H1 (cell line): Measurements from ENCODE around the gene GTPBP1. TPM values are rescaled to one million over a fixed set of nuclear protein-coding genes. Genes with fewer than 3 reads are reported as not detected.

ENCODE experiments used
- CTCF ChIA-PET: fragments of 300-600 bp; sonication (Branson Sonifier 250); formaldehyde crosslinking; loops from one replicate; lab custom pipeline; 2021; ENCODE audit not compliant: partially characterized antibody; lab: Charles Lee
- POLR2A ChIA-PET: fragments of 300-600 bp; sonication (Branson Sonifier 250); formaldehyde crosslinking; loops from one replicate; lab custom pipeline; 2021; ENCODE audit warnings: inconsistent platforms; ENCODE audit not compliant: partially characterized antibody; lab: Charles Lee
- DNase-seq, 2 experiments: peaks; one replicate each; pipeline versions ENCODE4 v3.0.0 to v3.0.0-alpha.2; 2010 to 2022; ENCODE audit warnings: low spot score in 2 of 2, low read depth in 1 of 2, mixed read lengths in 1 of 2
- FAIRE-seq: peaks from 2 replicates; lab custom pipeline; 2011; peaks lifted over from hg19 to GRCh38; lab: Jason Lieb, UNC
- H2AFZ ChIP-seq: 2 replicates; pipeline ENCODE4 v1.8.1; 2012; ENCODE audit warnings: low read length, inconsistent platforms
- H2AK5ac ChIP-seq: 2 replicates; pipeline ENCODE4 v1.6.1; 2013; ENCODE audit warnings: low read depth, low read length
- H2BK120ac ChIP-seq: replicated peaks from 2 replicates; pipeline ENCODE3; 2013; ENCODE audit warnings: low read depth, low read length, inconsistent platforms
- H2BK12ac ChIP-seq: 2 replicates; pipeline ENCODE4 v1.6.1; 2013; ENCODE audit warnings: low read depth, low read length
- H2BK15ac ChIP-seq: 2 replicates; pipeline ENCODE4 v1.6.1; 2013; ENCODE audit warnings: low read length
- H2BK20ac ChIP-seq: 2 replicates; pipeline ENCODE4 v1.6.1; 2013; ENCODE audit warnings: low read length
- H2BK5ac ChIP-seq: 2 replicates; pipeline ENCODE4 v1.6.1; 2013; ENCODE audit warnings: low read depth, low read length
- H3K14ac ChIP-seq: 2 replicates; pipeline ENCODE4 v1.6.1; 2013; ENCODE audit warnings: inconsistent platforms; ENCODE audit not compliant: insufficient read length
- H3K18ac ChIP-seq: 2 replicates; pipeline ENCODE4 v1.6.1; 2013; ENCODE audit warnings: low read length; ENCODE audit errors: extremely low read depth
- H3K23ac ChIP-seq: 2 replicates; pipeline ENCODE4 v1.6.1; 2013; ENCODE audit warnings: inconsistent platforms; ENCODE audit not compliant: insufficient read length
- H3K23me2 ChIP-seq: 2 replicates; pipeline ENCODE4 v1.6.1; 2013; ENCODE audit warnings: low read depth, low read length
- H3K27ac ChIP-seq: 2 replicates; pipeline ENCODE4 v1.6.1; 2011; ENCODE audit warnings: low read depth, low read length, inconsistent platforms
- H3K27me3 ChIP-seq, 4 experiments: replicated peaks in 1 of 4; 1 replicate in 1 of 4; 2 replicates in 3 of 4; pipeline versions ENCODE4 v1.6.1 to v1.8.1; 2011 to 2013; ENCODE audit warnings: low read length in 3 of 4, mild to moderate bottlenecking in 3 of 4, inconsistent platforms in 2 of 4, mixed read lengths in 2 of 4, moderate library complexity in 1 of 4; ENCODE audit not compliant: control insufficient read depth in 3 of 4, insufficient read depth in 3 of 4; ENCODE audit errors: extremely low read depth in 1 of 4
- H3K36me3 ChIP-seq, 4 experiments: 2 replicates each; pipeline versions ENCODE4 v1.6.1 to v1.8.1; 2011 to 2013; ENCODE audit warnings: mild to moderate bottlenecking in 4 of 4, low read length in 3 of 4, moderate library complexity in 2 of 4, control low read depth in 1 of 4, inconsistent platforms in 1 of 4; ENCODE audit not compliant: insufficient read depth in 4 of 4, control insufficient read depth in 2 of 4
- H3K4ac ChIP-seq: replicated peaks from 2 replicates; pipeline ENCODE3; 2013; ENCODE audit warnings: low read length, low read depth, mixed read lengths, inconsistent platforms; ENCODE audit not compliant: insufficient read length
- H3K4me1 ChIP-seq, 4 experiments: replicated peaks in 1 of 4; 1 replicate in 1 of 4; 2 replicates in 3 of 4; pipeline versions ENCODE4 v1.6.1 to v1.8.1; 2011 to 2013; ENCODE audit warnings: low read length in 3 of 4, inconsistent platforms in 2 of 4, mixed read lengths in 1 of 4; ENCODE audit not compliant: insufficient read depth in 4 of 4, control insufficient read depth in 3 of 4
- H3K4me2 ChIP-seq, 2 experiments: 2 replicates each; pipeline versions ENCODE4 v1.6.1 to v1.8.1; 2011 to 2013; ENCODE audit warnings: low read depth in 2 of 2, low read length in 2 of 2, control low read depth in 1 of 2, inconsistent platforms in 1 of 2, mild to moderate bottlenecking in 1 of 2; ENCODE audit not compliant: insufficient read depth in 1 of 2
- H3K4me3 ChIP-seq, 4 experiments: fragments of 200-600, 300-600 bp in 1 of 4; sonication (generic), shearing (Covaris generic), sonication (Bioruptor Twin) in 1 of 4; 2 replicates each; pipeline versions ENCODE4 v1.5.1 to v1.8.1; 2011 to 2016; ENCODE audit warnings: low read length in 4 of 4, low read depth in 3 of 4, control low read depth in 2 of 4, inconsistent platforms in 2 of 4, mild to moderate bottlenecking in 2 of 4, mixed read lengths in 1 of 4, moderate library complexity in 1 of 4; ENCODE audit not compliant: insufficient read depth in 2 of 4; ENCODE audit errors: extremely low read depth in 1 of 4
- H3K56ac ChIP-seq: replicated peaks from 2 replicates; pipeline ENCODE3; 2013; ENCODE audit warnings: low read depth, mild to moderate bottlenecking, mixed read lengths, low read length, inconsistent platforms; ENCODE audit not compliant: insufficient read length
- H3K79me1 ChIP-seq: 2 replicates; pipeline ENCODE4 v1.6.1; 2013; ENCODE audit warnings: low read depth, low read length, control low read depth
- H3K79me2 ChIP-seq, 2 experiments: 2 replicates each; pipeline versions ENCODE4 v1.6.1 to v1.8.1; 2012 to 2013; ENCODE audit warnings: low read length in 2 of 2, mild to moderate bottlenecking in 2 of 2, inconsistent platforms in 1 of 2; ENCODE audit not compliant: insufficient read depth in 2 of 2, control insufficient read depth in 1 of 2
- H3K9ac ChIP-seq, 4 experiments: replicated peaks in 1 of 4; 1 replicate in 1 of 4; 2 replicates in 3 of 4; pipeline versions ENCODE4 v1.6.1 to v1.8.1; 2011 to 2013; ENCODE audit warnings: low read depth in 3 of 4, low read length in 3 of 4, control low read depth in 2 of 4, mild to moderate bottlenecking in 2 of 4, moderate library complexity in 2 of 4, inconsistent platforms in 1 of 4; ENCODE audit errors: extremely low read depth in 1 of 4
- H3K9me3 ChIP-seq, 2 experiments: 2 replicates each; pipeline versions ENCODE4 v1.6.1 to v1.8.1; 2012 to 2013; ENCODE audit warnings: mild to moderate bottlenecking in 2 of 2, moderate library complexity in 2 of 2, control low read depth in 1 of 2, inconsistent platforms in 1 of 2, low read depth in 1 of 2, low read length in 1 of 2, mixed read lengths in 1 of 2; ENCODE audit not compliant: insufficient read depth in 2 of 2
- H4K20me1 ChIP-seq, 2 experiments: replicated peaks in 1 of 2; 2 replicates each; pipeline versions ENCODE3 to v1.8.1; 2011 to 2013; ENCODE audit warnings: inconsistent platforms in 2 of 2, low read length in 2 of 2, mild to moderate bottlenecking in 1 of 2; ENCODE audit not compliant: insufficient read depth in 2 of 2, control insufficient read depth in 1 of 2
- H4K5ac ChIP-seq: 2 replicates; pipeline ENCODE4 v1.6.1; 2013; ENCODE audit warnings: low read length, low read depth, mixed read lengths, inconsistent platforms; ENCODE audit not compliant: insufficient read length
- H4K8ac ChIP-seq: 2 replicates; pipeline ENCODE4 v1.8.0; 2013; ENCODE audit warnings: mild to moderate bottlenecking, moderate library complexity, low read length, inconsistent platforms; ENCODE audit not compliant: insufficient read depth; ENCODE audit errors: extremely low read depth
- H4K91ac ChIP-seq: replicated peaks from 2 replicates; pipeline ENCODE3; 2013; ENCODE audit warnings: low read length, mixed read lengths, inconsistent platforms; ENCODE audit not compliant: insufficient read length
- ASH2L ChIP-seq: fragments of 200-600, 300-600 bp; sonication (generic); IDR thresholded peaks from one replicate; pipeline ENCODE4 v1.7.1; 2017; ENCODE audit warnings: low read length
- CREB1 ChIP-seq: IDR thresholded peaks from 2 replicates; pipeline ENCODE4 v1.6.1; 2012; ENCODE audit warnings: inconsistent platforms
- EP300 ChIP-seq, 2 experiments: IDR thresholded peaks; 1 replicate in 1 of 2; 2 replicates in 1 of 2; pipeline ENCODE4 v1.6.1; 2011 to 2012; ENCODE audit warnings: low read depth in 2 of 2, low read length in 2 of 2, mild to moderate bottlenecking in 2 of 2, borderline replicate concordance in 1 of 2, inconsistent platforms in 1 of 2, moderate library complexity in 1 of 2
- FOSL1 ChIP-seq: IDR thresholded peaks from 2 replicates; pipeline ENCODE4 v1.6.1; 2011; ENCODE audit warnings: mild to moderate bottlenecking, low read depth, low read length, moderate library complexity; ENCODE audit not compliant: insufficient read depth
- NANOG ChIP-seq: IDR thresholded peaks from 2 replicates; pipeline ENCODE4 v1.6.1; 2011; ENCODE audit warnings: low read length, low read depth, mild to moderate bottlenecking, inconsistent platforms; ENCODE audit not compliant: insufficient read depth, poor library complexity, severe bottlenecking
- RFX5 ChIP-seq: IDR thresholded peaks from 2 replicates; pipeline ENCODE4 v1.6.1; 2011; ENCODE audit warnings: low read depth, low read length, improper control_type of control experiment, borderline replicate concordance
- SUZ12 ChIP-seq: fragments of 200-600 bp; sonication (generic); IDR thresholded peaks from 2 replicates; pipeline ENCODE4 v1.6.1; 2012; ENCODE audit warnings: mild to moderate bottlenecking, inconsistent platforms, low read length, moderate library complexity, mixed read lengths
- TEAD4 ChIP-seq: IDR thresholded peaks from 2 replicates; pipeline ENCODE4 v1.6.1; 2012; ENCODE audit warnings: low read depth, low read length, inconsistent platforms, mixed read lengths
- WGBS, 2 experiments: shearing (Covaris generic) in 1 of 2; methylation state at CpG; one replicate each; pipeline versions ENCODE4 v1.1.6 to v1.1.7; 2013 to 2015; ENCODE audit warnings: low lambda C conversion rate in 2 of 2, mixed read lengths in 2 of 2, inconsistent platforms in 1 of 2, low coverage in 1 of 2, missing lambda C conversion rate in 1 of 2; ENCODE audit not compliant: insufficient replicate concordance in 2 of 2, insufficient coverage in 1 of 2, insufficient read length in 1 of 2; ENCODE audit errors: extremely low coverage in 1 of 2, missing lambda C conversion rate in 1 of 2; 5-methylcytosine and 5-hydroxymethylcytosine counted together
- polyA plus RNA-seq, 7 experiments: library from polyadenylated mRNA; depleted of rRNA in 3 of 7; stranded (reverse) in 5 of 7; unstranded in 2 of 7; fragments of >200 nt in 5 of 7; fragments of 200-250 nt in 2 of 7; gene quantifications; 1 replicate in 5 of 7; 2 replicates in 1 of 7; 4 replicates in 1 of 7; pipeline versions ENCODE4 v1.2.1 to v1.2.3, GENCODE V29; 2011 to 2013; ENCODE audit warnings: missing spikeins in 2 of 7, mixed read lengths in 2 of 7
- total RNA-seq: library from RNA; stranded (reverse); fragmentation: NEBNext Ultra II Directional; extraction: Animal tissue kit (Norgen Biotek cat#: 25700); gene quantifications from 2 replicates; pipeline ENCODE4 v1.2.1, GENCODE V29; 2021
- TF ChIP-seq, protein P1 (sequence below), 3 experiments: IDR thresholded peaks; 1 replicate in 2 of 3; 2 replicates in 1 of 3; pipeline versions ENCODE4 v1.5.1 to v1.6.1; 2011; ENCODE audit warnings: low read length in 3 of 3, mild to moderate bottlenecking in 3 of 3, inconsistent platforms in 2 of 3, low read depth in 1 of 3, moderate library complexity in 1 of 3; ENCODE audit not compliant: insufficient read depth in 1 of 3; ENCODE audit errors: control extremely low read depth in 1 of 3

The GTPBP1 gene
- total and polyA plus RNA-seq, 2 of the 8 experiments (the other 6 are each of a cell fraction or from before 2014, with no cell fraction given): 53.1 to 91.8 TPM

DNA sequence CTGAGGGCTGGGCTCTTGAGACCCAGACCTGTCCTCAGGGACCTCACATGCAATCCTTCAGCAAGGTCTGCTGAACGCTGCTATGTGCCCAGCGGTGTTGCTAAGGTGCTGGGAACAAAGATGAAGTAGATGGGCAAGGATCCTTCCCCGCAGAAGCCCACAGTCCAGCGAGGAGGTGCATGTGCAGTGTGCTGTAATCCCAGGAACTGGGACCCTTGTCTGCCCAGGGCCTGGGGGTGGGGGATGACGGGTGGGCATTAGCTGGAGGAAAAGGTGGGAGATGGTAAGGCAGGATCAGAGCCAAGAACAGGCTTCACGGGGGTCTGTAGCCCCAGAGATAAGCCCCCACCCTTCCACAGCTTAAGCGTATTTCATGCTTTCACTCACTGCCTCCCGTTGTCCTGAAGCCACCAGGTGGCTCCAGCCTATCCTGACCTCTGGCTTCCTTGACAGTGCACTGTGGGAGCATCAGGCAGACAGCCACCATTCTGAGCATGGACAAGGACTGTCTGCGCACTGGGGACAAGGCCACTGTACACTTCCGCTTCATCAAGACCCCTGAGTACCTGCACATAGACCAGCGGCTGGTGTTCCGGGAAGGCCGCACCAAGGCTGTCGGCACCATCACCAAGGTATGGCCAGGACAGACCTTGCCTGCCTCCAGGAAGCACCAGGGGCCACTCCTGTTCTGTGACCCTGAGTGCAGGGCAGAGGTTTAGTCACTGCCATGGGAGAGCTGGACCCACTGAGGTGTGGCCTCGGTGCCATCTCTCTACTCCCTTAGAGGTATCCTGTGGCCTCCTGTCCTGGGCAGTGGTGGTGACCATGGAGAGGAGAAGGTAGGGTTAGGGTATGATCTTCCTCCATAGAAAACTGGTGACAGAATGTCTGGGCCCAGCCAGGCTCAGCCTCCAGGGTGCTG, 22.0 kb downstream of the GTPBP1 start:
- no peak overlapping the region for H2BK120ac ChIP-seq
- H2BK12ac ChIP-seq: no peak overlapping the region
- H3K4me3 ChIP-seq: no peak overlapping the region
- no peak overlapping the region for H2AK5ac ChIP-seq
- no peak overlapping the region for H3K18ac ChIP-seq
- H4K91ac ChIP-seq: no peak overlapping the region
- ChIA-PET POLR2A (no interaction called here), CTCF (interaction anchor here (1.3 to 10.8 kb wide), 4 partner anchors 7 to 131 kb away, joined by 3 to 124 read pairs (median 76); no protein-coding TSS in a partner anchor)
- H3K9ac ChIP-seq: no peak overlapping the region
- no peaks in the 10 kb centered on the region for H3K4me1 ChIP-seq
- H3K79me2 ChIP-seq: no peaks in the 10 kb centered on the region
- H3K9me3 ChIP-seq: no peaks in the 10 kb centered on the region
- H2BK15ac ChIP-seq: no peak overlapping the region
- H3K27ac ChIP-seq: no peak overlapping the region
- peaks cover 28 to 89% (median 80%) of the 10 kb centered on the region in 4 experiments for H3K36me3 ChIP-seq
- WGBS, 2 experiments: 93% methylated on average over 14 of the region's 15 CpGs; no CpG with 5 or more reads in 1 of the 2 experiments
- H3K27me3 ChIP-seq: no peaks in the 10 kb centered on the region
- H2BK5ac ChIP-seq: no peak overlapping the region; the same call in 1 of the 2 replicates
- DNase-seq: no peak
- H2AFZ ChIP-seq: no peak overlapping the region
- no peak overlapping the region for H3K56ac ChIP-seq
- no peak overlapping the region for H3K23ac ChIP-seq
- no peak overlapping the region for H4K5ac ChIP-seq
- H3K4ac ChIP-seq: no peak overlapping the region
- H3K23me2 ChIP-seq: no peaks in the 10 kb centered on the region
- H4K20me1 ChIP-seq: peaks cover 13 to 19% of the 10 kb centered on the region in 2 experiments
- H3K14ac ChIP-seq: no peak overlapping the region
- no peak for FAIRE-seq
- H2BK20ac ChIP-seq: no peak overlapping the region
- no peak overlapping the region for H3K4me2 ChIP-seq
- H3K79me1 ChIP-seq: no peaks in the 10 kb centered on the region
- H4K8ac ChIP-seq: no peak overlapping the region
- TF ChIP-seq RFX5 (no peak), TEAD4 (no peak), EP300 (IDR thresholded peaks at IDR 0.05; ENCODE audit: borderline replicate concordance in 1 of 2, low read depth in 2 of 2, low read length in 2 of 2) (no peak), NANOG (no peak), CREB1 (no peak), ASH2L (no peak), SUZ12 (no peak), FOSL1 (no peak)
- TF ChIP-seq, protein P1, sequence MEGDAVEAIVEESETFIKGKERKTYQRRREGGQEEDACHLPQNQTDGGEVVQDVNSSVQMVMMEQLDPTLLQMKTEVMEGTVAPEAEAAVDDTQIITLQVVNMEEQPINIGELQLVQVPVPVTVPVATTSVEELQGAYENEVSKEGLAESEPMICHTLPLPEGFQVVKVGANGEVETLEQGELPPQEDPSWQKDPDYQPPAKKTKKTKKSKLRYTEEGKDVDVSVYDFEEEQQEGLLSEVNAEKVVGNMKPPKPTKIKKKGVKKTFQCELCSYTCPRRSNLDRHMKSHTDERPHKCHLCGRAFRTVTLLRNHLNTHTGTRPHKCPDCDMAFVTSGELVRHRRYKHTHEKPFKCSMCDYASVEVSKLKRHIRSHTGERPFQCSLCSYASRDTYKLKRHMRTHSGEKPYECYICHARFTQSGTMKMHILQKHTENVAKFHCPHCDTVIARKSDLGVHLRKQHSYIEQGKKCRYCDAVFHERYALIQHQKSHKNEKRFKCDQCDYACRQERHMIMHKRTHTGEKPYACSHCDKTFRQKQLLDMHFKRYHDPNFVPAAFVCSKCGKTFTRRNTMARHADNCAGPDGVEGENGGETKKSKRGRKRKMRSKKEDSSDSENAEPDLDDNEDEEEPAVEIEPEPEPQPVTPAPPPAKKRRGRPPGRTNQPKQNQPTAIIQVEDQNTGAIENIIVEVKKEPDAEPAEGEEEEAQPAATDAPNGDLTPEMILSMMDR (IDR thresholded peaks at IDR 0.05; ENCODE audit: control extremely low read depth in 1 of 3, insufficient read depth in 1 of 3, low read depth in 1 of 3, low read length in 3 of 3): no peak
